CD4-positive, alpha-beta T cell treated with Interleukin-17A for 1 hour (primary cell): ENCODE measurements around the gene FLRT2.

Experiments
- DNase-seq: peaks from one replicate; pipeline ENCODE4 v3.0.0-alpha.2; 2020

The FLRT2 gene

DNA sequence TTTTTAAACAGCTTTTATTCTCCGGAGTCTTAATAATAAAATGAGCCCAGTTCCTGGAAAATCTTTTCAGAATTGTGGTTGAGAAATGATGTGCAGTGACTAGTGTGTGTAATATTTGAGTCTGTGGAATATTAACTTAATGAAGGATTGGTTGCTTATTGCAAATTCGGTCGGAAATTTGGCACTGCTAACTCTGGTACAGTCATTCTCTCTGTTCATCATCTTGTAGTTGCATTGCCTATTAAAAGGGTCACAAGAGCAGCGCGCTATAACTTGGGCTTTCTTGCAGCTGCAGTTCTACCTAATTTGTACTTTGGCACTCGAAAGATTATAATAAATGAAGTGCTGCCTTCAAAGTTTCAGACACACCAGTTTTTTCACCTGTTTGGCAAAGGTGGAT lies 146.0 kb downstream of the FLRT2 start:
- DNase-seq, result no peak

DNA sequence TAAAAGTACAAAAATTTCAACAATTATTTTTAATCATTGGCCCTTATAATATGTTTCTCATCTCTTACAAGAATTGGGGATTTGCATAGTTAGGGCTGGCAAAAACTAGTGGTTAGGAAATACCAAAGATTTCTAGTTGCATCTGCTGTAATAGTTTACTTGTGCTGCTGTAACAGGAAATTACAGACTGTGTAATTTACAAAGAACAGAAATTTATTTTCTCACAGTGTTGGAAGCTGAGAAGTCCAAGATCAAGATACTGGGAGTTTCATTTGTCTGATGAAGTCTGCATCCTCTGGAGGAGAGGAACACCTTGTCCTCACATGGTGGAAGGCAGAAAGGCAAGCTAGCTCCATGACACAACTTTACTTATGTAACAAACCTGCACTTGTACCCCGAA lies 157.0 kb downstream of the FLRT2 start:
- DNase-seq, result no peak

DNA sequence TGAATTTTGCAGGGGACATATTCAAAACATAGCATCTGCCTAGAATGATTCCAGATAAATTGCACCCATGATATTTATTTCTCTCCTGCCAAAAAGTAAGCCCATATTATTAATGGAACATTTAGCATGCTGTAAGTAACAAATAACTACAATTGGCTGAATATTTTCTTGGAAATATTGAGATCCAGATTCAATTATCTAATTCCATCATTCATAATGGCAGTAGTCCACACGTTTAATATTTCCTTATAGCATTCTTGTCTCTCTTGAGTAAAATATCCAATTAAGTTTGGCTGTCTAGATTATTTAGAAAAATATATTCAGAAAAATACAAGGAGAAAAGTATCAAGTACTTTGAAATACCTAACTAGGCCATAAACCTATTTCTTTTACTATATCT lies 157.5 kb downstream of the FLRT2 start:
- no peak for DNase-seq

DNA sequence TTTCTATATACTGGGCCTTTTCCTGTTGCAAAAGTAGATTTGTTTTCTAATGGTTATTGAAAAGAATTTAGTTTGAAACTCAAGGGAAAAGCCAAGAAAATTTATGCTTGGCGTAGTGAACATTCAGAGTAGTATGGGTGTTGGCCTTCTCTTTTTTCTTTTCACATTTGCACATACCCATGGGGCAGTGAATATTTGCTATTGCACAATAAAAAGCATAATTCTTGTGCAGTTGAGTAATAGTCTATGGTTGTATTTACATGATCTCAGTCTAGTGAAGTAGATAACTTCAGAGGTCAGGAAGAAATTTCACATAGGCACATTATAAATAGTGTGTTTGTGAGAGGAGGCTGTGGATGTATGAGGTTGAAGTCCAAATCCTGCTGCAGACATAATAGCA lies 158.1 kb downstream of the FLRT2 start:
- no peak for DNase-seq

DNA sequence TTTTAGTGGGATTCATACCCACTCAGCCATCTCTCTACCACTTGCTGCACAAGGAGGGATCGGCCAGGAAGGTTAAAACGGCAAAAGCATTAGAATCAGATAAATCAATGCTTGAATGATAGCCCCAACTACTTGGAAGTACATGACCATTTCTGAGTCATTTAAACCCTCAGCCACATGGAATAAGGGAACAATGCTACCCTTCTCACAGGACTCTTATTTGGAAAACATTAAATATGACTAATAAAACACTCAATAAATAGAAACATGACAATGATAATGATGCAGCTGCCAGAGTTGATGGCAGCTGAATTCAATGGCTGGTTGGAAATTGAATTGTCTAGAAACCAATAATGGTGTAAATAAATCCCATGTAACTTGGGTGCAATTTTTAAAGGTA lies 165.4 kb downstream of the FLRT2 start:
- DNase-seq, result no peak

DNA sequence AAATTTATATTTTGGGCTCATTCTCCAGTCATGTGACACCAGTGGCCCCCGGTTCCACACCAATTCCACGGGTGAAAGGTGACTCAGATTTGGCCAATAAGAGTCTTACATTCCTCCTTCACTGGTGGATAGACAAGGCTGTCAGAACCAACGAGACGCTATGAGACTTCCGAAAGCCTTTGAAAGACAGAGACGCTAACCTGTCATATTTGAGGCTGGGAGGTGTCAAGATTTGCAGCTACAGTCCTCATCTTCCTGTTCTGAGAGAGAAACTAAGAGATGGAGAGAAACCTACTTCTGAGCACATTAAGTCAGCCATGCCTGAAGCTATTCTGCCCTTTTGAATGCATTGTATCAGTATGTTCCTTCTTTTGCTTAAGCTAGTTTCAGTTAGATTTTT lies 171.2 kb downstream of the FLRT2 start:
- DNase-seq, result no peak

DNA sequence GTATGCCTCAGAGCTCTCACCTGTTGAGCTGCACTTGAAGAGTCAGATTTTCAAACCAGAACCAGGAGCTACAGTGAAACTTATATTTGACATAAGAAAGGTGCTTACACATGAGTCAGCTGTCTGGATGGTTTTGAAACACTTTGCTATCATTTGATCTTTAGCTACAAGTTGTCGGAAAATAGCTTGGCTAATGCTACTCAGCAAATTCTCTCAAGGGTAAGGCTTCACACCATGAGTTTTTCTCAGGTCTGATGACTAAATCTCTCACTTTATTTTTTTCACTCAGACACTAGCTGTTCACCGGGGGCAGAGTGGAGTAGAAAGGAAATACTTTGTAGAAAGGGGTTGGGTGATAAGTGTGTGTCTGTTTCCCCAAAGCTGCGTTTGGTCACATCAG lies 171.8 kb downstream of the FLRT2 start:
- no peak for DNase-seq

DNA sequence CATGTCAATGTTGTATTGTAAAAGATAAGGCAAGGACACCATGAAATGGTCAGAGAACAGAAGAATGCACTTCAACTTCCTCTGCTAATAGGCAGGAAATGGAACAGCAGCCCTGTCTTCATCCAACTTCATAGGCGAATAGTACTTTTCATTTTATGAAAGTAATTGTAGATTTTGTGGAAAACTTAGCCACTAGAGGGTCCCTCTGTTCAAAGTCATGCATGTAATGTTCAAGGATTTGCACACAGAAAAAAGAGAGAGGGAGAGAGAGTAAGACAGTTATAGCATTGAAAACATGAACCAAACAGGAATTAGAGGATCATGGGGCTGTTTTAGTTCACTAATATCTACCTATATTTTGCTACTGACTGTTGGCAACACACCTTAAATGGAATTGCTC lies 172.2 kb downstream of the FLRT2 start:
- DNase-seq, result no peak

DNA sequence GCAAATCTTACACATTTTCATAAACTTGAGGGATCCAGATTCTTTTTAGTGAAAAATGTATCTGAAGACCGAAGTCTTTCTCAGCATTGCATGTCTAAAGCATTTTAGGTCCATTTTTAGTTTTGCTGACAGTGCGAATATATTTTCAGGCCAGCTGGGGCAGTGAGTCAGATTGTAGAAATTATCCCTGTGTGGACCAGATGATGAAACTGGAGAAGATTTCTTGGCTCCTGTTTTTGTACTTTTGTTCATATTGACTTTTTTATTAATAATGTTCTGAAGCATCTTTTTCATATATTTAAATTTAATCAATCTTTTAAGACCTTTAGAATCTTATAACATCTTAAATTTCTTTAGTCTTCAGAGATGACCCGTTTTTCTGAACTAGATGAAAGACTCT lies 173.1 kb downstream of the FLRT2 start:
- no peak for DNase-seq
